HG03521 (cell line): Measurements from ENCODE around the gene XAGE5.
"Not testable (repeated sequence)": the region's sequence is repeated elsewhere in the genome, so short reads cannot be mapped to it uniquely, and the experiment has no call there.

Source experiments
- ATAC-seq: cut with Tn5 transposase; IDR thresholded peaks from one replicate; pipeline ENCODE4 v1.9.1; 2021; ENCODE audit warnings: mild to moderate bottlenecking, moderate library complexity; ENCODE audit not compliant: unreplicated experiment

The XAGE5 gene, protein sequence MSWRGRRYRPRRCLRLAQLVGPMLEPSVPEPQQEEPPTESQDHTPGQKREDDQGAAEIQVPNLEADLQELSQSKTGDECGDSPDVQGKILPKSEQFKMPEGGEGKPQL

DNA sequence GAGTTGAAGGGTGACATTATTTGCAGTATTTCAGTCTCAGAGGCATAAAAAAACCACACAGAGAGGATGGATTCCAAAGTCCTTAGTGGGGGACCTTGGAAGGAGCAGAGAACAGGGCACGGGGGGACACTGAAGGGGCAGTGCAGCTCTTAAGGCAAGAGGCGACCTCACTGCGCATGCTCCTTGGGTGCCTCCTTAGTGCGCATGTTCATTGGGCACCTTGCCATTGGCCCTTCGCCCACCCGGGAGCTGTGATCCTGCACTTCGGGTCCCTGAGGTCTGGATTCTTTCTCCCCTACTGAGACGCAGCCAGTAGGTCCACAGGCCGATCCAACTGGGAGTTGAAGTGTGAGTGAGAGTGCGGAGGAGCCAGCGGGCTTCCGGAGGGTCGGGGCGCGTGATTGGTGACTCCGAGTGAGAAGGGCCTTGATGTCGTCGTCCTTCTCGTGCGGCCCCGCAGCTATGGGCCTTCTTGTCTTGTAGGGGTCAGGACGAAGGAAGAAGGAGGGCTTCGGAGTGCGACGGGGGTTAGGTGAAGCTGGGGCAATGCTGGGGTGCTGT is at the start of gene XAGE5:
TSS of gene XAGE5 (plus strand) at position 223 of the 561 bp plus-strand sequence. CDS start 1,280 bp downstream, outside the sequence.
- no peak for ATAC-seq

DNA sequence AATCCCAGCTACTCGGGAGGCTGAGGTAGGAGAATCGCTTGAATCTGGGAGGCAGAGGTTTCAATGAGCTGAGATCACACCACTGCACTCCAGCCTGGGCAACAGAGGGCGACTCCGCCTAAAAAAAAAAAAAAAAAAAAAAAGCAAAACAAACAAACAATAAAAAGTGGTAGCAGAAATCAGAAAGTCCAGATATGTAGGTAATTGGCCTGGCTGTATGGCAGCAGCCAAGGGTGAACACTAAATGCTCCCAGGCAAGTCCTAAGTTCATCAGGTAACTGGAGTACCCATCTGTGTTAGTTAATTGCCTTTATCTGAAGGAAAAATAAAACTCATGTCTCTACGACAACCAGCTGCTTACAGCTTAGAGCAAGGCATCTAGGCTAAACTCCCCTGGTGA is 45.1 kb upstream of the XAGE5 start:
- not testable (repeated sequence) for ATAC-seq

DNA sequence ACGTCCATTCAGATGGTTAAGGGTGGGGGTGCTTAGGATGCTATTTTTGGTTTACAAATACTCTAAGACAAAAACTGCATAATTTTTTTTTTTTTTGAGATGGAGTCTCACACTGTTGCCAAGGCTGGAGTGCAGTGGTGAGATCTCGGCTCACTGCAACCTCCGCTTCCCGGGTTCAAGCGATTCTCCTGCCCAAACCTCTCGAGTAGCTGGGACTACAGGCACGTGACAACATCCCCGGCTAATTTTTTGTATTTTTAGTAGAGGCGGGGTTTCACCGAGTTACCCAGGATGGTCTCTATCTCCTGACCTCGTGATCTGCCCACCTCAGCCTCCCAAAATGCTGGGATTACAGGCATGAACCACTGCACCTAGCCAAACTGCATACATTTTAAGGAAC is 37.6 kb upstream of the XAGE5 start:
- ATAC-seq, result not testable (repeated sequence)

DNA sequence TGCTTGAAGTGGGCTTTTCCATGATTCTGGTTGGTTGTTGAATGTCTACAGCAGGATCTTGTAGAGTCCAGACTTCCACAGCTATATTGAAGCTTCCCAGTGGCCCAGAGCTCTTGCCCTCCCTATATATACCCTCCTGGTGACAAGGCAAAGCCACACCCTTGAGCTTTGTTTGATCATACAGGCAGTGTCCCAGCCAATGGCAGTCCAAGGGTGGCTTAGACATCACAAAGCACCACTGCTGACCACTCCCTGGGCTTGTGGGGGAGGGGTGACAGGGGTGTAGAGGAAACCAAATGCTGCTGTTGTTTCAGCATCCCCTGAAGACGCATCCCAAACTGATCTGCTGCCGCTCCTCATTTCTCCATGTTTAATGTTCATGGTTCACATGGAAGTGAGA is 13.8 kb upstream of the XAGE5 start, which contains the start of gene SPANXN5:
TSS of gene SPANXN5 (minus strand) at position 101 of the 400 bp plus-strand sequence. CDS start at position 22, 79 bp downstream.
- ATAC-seq, result not testable (repeated sequence)

DNA sequence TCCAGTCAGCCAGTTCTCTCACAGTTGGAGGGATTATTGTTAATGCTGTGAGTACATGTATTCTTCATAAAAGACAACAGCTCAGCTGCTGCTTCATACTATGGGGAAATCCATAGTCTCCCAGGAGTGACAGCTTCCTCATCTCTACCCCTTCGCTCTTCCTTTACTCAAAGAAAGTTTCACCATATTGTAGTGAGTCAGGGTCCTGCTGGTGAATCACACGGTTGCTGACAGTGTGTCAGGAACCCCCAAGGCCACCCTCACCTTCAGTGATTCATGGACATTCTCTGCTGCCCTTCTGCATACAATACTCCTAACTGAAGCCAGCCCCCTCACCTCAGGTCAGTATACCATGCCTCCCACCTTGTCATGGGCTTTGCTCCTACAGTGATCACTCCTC is 6.2 kb upstream of the XAGE5 start:
- not testable (repeated sequence) for ATAC-seq

DNA sequence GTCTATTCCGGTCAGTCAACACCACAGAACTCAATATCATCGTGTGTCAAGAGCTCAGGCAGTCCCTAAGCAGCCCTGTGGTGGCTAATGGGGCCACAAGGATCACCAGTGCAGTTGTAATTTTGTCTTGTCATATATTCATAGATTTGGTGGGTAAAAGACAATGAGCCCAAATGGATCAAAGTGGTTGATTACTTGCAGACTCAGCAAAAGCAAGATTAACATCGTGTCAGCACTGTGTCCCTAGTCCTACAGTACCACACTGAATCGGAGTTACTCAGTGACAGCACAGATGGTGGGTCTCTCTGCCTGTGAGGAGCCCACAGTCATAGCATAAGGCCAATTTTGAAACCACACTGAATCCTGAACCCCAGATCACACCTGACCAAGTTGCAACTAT is 8.7 kb downstream of the XAGE5 start:
- ATAC-seq, result no peak

DNA sequence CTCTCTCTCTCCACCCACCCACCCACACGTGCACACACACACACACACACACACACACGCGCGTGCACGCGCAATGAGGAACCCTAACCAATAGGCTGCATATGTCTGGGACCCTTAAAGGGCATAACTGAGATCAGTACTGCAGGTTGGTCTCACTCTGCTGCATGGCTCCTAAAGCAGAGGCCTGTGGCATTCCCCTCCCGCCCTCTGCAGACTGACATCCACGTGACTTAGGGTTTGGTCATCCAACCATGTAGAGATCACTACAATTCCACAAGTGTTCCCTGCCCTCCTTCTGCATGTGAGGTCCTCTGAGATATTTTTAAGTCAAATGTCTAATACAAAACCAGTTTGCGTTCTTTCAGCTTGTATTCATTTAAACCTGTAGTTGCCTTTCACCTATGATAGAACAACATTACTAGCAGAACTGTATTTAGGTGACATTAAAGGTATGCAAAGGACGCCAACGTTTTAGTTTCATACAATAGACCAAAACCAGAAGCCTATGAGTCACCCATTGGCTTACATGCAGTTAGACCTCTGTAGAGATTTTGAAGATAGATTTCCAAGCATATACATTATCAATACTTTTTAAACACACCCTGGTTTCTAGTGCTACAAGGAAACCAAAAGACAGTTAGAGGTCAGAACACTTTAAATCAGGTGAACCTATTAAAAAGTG is 10.1 kb downstream of the XAGE5 start:
- no peak for ATAC-seq

DNA sequence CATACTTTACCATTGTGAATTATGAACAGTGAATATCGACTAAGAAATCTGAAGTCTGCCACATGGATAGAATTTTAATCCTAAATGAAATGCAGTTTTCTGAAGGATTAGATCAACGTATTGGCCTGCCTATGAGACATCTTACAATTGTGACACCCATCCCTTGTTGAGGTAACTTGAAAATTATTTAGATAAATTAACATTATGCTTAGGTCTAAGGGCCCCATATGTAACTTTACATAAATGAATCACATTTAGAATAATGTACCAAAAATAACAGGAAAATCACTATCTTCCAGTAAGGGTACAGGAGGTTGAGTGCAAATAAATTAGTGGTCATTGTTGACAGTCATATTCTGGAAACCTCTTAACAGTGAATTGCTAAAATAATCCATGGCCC is 13.5 kb downstream of the XAGE5 start:
- ATAC-seq, result no peak

DNA sequence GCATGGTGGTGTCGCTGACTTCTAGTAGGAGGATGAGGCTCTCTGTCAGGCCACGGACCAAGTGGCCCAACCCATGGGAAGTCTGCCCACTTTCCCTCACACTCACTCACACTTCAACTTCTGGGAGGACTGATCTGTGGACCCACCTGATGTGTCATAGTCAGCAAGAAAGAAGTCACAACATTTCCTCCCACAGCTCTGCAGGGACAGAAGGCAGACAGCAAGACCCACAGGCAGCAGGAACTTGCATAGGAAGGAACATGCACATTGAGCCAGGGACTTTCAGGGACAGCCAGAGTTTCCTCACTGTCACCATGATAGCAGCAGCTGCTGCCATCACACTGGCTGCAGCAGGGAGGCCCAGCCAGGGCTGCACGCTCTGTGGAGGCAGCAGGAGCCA is 19.5 kb downstream of the XAGE5 start:
- ATAC-seq, result no peak

DNA sequence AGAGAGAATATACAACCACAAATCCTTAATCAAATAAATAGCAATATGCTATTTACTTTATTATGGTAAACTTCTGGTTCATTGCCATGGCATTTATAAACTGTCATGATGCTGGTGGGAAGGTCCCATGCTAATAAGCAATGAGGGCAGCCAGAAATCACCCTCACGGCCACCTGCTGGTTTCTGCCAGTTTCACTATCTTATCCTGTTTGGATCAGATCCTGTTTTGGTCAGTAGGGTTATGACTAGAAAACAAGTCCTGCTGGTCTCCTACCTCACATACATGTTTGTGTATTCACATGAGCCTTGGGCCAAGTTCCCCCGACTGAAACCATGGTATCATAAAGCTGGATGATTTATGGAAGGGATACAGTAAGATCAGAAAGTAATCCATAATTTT is 28.1 kb downstream of the XAGE5 start:
- ATAC-seq, result no peak

DNA sequence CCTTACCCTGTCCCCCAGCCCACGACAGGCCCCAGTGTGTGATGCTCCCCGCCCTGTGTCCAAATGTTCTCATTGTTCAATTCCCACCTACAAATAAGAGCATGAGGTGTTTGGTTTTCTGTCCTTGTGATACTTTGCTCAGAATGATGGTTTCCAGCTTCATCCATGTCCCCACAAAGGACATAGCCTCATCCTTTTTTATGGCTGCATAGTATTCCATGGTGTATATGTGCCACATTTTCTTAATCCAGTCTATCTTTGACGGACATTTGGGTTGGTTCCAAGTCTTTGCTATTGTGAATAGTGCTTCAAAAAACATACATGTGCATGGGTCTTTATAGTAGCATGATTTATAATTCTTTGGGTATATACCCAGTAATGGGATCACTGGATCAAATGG is 32.5 kb downstream of the XAGE5 start:
- ATAC-seq, result not testable (repeated sequence)

DNA sequence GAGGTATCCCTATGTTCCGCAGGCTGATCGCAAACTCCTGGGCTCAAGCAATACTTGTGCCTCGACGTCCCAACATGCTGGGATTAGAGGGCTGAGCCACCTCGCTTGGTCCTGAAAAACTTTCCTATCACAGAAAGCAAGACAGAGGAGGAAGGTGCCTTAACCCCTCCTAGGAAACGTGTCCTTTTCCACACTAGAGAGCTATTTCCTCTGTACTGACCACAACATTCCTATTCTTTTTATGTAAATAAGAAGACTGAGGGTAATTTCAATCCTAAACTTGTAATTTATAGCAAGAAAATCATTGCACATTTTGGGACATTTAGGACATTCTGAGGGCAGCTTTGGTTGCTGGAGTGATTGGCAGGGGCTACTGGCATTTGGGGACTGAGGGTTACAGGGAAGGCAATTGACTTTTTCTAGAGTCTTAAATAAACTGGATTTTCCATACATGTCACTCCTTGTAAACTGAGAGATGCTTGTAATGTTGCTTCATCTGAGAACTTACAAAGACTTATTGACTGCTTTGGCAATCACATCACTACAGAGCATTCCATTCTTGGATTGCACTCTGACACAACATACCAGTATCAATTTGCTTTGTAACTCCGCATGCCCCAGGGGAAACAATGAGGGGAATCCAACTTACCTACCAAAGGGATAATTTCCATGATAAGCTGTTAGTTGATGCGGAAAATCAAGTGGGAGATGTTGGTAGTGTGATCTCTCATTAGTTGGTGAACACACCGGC is 41.2 kb downstream of the XAGE5 start:
- ATAC-seq, result no peak

DNA sequence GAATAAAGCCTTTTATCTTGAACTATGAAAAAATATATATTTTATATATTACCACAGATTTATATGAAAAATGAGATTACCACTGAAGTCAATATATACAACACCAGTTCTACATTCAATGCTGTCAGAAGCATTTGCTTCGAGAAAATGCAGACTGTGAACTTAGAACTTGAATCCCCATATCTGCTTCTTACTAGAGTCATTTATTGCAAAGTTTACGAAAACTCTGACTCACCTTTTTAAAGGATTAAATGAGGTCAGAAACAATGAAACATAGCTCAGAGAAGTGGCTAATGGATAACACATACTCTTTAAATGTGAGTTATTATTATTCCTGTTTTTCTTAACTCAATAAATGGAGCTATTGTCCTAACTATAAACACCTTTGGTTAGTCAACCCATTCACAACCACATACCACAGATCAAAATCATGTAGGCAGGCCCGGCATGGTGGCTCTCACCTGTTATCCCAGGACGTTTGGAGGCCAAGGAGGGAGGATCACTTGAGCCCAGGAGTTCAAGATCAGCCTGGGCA is 46.0 kb downstream of the XAGE5 start:
- ATAC-seq, result not testable (repeated sequence)

DNA sequence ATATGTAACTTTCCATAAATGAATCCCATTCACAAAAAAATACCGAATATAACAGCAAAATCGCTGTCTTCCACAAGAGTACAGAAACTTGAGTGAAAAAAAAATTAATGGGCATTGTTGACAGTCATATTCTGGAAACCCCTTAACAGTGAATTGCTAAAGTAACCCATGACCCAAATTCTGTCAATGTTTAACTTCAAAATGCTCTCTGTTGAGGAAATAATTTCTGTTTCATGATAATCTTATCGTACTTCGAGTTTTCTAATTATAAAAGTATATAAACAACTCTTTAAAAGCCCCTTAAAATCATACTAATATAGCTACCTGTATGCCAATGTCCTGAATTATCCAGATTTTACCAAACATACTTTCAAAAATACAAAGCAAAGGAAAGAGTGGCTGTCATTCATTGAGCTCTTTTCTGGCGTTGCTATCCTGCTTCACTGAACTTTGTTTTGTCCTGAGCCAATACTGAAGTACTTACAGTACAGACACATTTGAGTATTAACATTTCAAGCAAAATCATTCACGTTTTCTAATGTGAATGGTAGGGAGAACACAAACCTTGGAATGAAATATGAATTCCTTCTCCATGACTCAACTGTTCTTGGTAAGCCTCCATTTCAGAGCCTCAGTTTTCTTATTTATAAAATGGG is 54.4 kb downstream of the XAGE5 start:
- ATAC-seq, result no peak
